Adrenal gland (tissue), 5 donors: ENCODE results near the gene TGFBR3.

Experiments used
- CTCF ChIP-seq, 6 experiments: fragments of 450-650 bp in 4 of 6; fragments of 200-600 bp in 2 of 6; sonication (generic) in 1 of 6; IDR thresholded peaks; 1 replicate in 5 of 6; 2 replicates in 1 of 6; pipeline versions ENCODE4 v1.5.1 to v1.8.0; 2016 to 2021; ENCODE audit warnings: antibody characterized with exemption in 6 of 6, mild to moderate bottlenecking in 2 of 6, moderate library complexity in 1 of 6
- POLR2A ChIP-seq, 2 donors: fragments of 450-650 bp; IDR thresholded peaks; one replicate each; pipeline ENCODE4 v1.6.1; 2017; ENCODE audit warnings: antibody characterized with exemption in 2 of 2, mild to moderate bottlenecking in 2 of 2, moderate library complexity in 1 of 2
- donor health status: DM: no; HTN: no; CAD: no.

GRCh38 chr1:91643431-91643830 lies 242.5 kb downstream of the TGFBR3 start:
- TF ChIP-seq POLR2A (IDR thresholded peaks at IDR 0.05) (no peak), CTCF (IDR thresholded peaks at IDR 0.05) (no peak)
